ENCODE measurements around the gene MEAF6. TPM values are rescaled to one million over a fixed set of nuclear protein-coding genes. Genes with fewer than 3 reads are reported as not detected.

Gene MEAF6
- total and polyA plus RNA-seq, 2 of the 8 experiments (the other 6 are each of a cell fraction or from before 2014, with no cell fraction given), result 23.0 to 38.8 TPM

DNA sequence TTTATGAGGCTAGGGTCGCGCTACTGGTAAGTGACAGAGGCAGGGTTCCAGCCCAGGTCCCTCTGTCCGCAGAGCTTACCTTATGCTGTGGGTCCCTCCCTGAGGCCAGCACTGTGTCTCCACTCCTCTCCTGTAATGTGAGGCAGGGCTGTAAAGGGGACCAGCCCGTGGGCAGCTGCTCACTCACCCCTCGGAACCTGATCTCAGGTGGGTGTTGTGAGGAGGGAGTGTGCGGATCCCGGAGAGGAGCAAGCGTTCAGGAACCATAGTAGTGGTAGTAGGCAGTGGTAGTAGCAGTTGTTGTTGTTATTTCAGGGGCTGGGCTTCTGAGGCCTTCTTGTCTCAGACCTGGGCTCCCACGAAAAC lies 38.5 kb downstream of the MEAF6 start (continued):
- TF ChIP-seq SP1 (IDR thresholded peaks at IDR 0.05; ENCODE audit: low read depth, low read length) (no peak), POU5F1 (IDR thresholded peaks at IDR 0.05; ENCODE audit: low read depth, low read length) (no peak)
